ENCODE data around the gene DDX3X.
"Not testable (repeated sequence)": the region's sequence is repeated elsewhere in the genome, so short reads cannot be mapped to it uniquely, and the experiment has no call there.

The DDX3X gene

DNA sequence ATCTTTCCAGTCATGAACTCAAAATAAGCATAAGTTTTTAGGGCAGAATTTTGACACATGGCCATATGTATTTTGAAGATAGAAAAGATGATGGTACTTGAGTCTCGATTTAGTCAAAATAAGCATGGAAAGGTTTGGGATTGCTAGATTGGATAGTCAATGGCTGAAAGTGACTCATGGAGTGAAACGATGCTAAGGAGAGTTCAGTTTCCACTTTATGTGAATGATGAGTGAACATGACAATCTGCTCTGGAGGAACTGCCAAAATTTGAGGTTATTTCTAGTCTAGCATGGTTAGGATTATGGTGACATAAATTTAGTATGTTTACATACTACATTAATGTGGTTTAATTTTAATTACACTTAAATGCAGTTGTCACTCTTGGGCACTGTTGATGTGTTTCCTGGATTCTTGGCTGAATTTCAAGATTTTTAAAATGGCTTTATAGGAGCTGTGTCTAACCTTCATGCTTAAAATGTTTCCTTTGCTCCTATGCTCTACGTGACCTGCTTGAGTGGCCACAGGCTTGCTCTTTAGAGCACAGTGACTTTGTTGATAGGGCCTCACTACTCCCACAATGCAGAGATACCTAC, 17.1 kb downstream of the DDX3X start:
- no peak for DNase-seq (ENCODE audit: insufficient read length, low spot score)
- TF ChIP-seq TAF1 (IDR thresholded peaks at IDR 0.05; ENCODE audit: low read depth, low read length) (no peak), POLR2A (IDR thresholded peaks at IDR 0.05; ENCODE audit: low read depth, low read length) (peak; percentile 43; the same call in 1 of the 2 replicates), PAX5 (IDR thresholded peaks at IDR 0.05; ENCODE audit: insufficient read depth, low read length, severe bottlenecking) (no peak), POU2F2 (IDR thresholded peaks at IDR 0.05; ENCODE audit: low read depth, low read length) (no peak; the same call in 1 of the 2 replicates), POLR2AphosphoS5 (IDR thresholded peaks at IDR 0.05; ENCODE audit: low read depth, low read length) (peak; percentile 59), SPI1 (IDR thresholded peaks at IDR 0.05; ENCODE audit: low read depth, low read length) (no peak)
- FAIRE-seq = peak; percentile 72

DNA sequence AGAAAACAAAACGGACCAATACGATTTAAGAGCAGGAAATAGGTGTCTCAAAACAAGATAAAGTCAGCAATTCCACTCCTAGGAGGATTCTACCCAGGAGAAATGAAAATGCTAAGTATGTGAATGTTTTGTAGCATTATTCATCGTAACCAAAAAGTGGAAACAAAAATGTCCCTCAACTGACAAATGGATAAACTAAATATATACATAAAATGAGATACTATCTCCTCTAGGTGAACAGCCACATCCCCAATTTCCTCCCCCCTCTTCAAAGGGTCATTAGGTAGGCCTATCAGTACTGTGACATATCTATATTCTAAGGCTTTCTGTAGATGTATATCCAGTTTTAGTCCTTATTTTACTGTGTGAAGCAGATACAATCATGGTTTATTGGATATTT, 18.0 kb downstream of the DDX3X start:
- TF ChIP-seq SPI1 (IDR thresholded peaks at IDR 0.05; ENCODE audit: low read depth, low read length) (no peak), TAF1 (IDR thresholded peaks at IDR 0.05; ENCODE audit: low read depth, low read length) (no peak), POU2F2 (IDR thresholded peaks at IDR 0.05; ENCODE audit: low read depth, low read length) (no peak), PAX5 (IDR thresholded peaks at IDR 0.05; ENCODE audit: insufficient read depth, low read length, severe bottlenecking) (no peak), POLR2AphosphoS5 (IDR thresholded peaks at IDR 0.05; ENCODE audit: low read depth, low read length) (no peak), POLR2A (IDR thresholded peaks at IDR 0.05; ENCODE audit: low read depth, low read length) (no peak)
- DNase-seq (ENCODE audit: insufficient read length, low spot score) = no peak
- FAIRE-seq = no peak

DNA sequence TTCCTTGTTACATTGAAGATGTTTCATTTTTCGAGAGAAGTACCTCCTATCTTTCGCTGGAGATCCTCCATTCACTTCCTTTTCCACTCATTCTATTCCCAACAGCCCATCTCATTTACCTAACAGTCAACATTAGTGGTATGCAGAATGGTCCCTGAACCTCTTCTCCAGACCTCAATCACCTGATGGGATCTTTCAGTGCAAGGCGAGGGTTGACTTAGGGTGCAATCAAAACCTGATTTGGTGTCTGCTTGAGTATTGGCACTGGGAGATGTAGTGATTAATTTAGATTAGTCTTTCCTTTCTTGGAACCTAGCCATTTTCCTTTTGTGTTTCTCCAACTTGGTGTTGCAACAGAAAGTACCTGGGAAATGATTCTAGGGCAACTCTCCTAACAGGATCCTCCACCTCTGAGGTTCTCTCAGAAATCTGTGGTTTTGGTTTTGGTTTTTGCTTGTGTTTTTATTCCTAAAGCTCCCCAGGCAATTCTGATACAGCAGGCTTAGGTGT, 18.4 kb downstream of the DDX3X start:
- peak; percentile 52 for FAIRE-seq
- TF ChIP-seq PAX5 (IDR thresholded peaks at IDR 0.05; ENCODE audit: insufficient read depth, low read length, severe bottlenecking) = no peak
- no peak for TF ChIP-seq POU2F2 (IDR thresholded peaks at IDR 0.05; ENCODE audit: low read depth, low read length)
- no peak for TF ChIP-seq POLR2AphosphoS5 (IDR thresholded peaks at IDR 0.05; ENCODE audit: low read depth, low read length)
- TF ChIP-seq POLR2A (IDR thresholded peaks at IDR 0.05; ENCODE audit: low read depth, low read length) = no peak
- TF ChIP-seq TAF1 (IDR thresholded peaks at IDR 0.05; ENCODE audit: low read depth, low read length) = no peak
- TF ChIP-seq SPI1 (IDR thresholded peaks at IDR 0.05; ENCODE audit: low read depth, low read length) = no peak
- no peak for DNase-seq (ENCODE audit: insufficient read length, low spot score)

DNA sequence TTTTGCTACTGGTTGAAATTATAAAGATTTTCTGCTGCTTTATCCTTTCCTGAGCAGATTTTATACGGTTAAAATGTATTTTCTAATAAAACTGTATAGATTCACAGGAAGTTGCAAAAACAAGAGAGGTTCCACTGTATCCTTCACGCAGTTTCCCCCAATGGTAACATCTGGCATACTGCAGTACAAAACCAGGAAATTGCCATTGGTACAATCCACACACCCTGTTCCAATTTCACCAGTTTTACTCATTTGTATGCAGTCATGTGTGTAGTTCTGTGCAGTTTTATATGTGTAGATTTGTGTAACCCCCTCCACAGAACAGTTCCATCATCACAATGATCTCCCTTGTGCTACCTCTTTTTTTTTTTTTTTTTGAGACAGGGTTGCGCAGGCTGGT, 20.0 kb downstream of the DDX3X start:
- DNase-seq (ENCODE audit: insufficient read length, low spot score) (no peak), FAIRE-seq (no peak)
- TF ChIP-seq POLR2A (IDR thresholded peaks at IDR 0.05; ENCODE audit: low read depth, low read length) (no peak), POU2F2 (IDR thresholded peaks at IDR 0.05; ENCODE audit: low read depth, low read length) (no peak), POLR2AphosphoS5 (IDR thresholded peaks at IDR 0.05; ENCODE audit: low read depth, low read length) (no peak), TAF1 (IDR thresholded peaks at IDR 0.05; ENCODE audit: low read depth, low read length) (no peak), SPI1 (IDR thresholded peaks at IDR 0.05; ENCODE audit: low read depth, low read length) (no peak), PAX5 (IDR thresholded peaks at IDR 0.05; ENCODE audit: insufficient read depth, low read length, severe bottlenecking) (no peak)

DNA sequence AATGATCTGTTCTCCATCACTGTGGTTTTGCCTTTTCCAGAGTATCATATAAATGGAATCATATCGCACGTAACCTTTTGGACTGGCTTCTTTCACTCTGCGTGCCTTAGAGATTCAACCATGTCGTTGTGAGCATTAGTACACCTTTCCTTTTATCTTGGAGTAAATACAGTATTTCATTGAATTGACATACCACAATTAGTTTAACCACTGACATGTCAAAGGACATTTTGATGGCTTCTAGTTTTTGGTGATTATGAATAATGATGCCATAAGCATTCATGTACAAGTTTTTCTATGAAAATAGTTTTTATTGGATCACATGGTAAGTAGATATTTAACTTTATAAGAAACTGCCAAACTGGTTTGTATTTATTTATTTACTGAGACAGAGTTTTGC, 35.2 kb downstream of the DDX3X start:
- FAIRE-seq = no peak
- DNase-seq (ENCODE audit: insufficient read length, low spot score) = no peak
- TF ChIP-seq SPI1 (IDR thresholded peaks at IDR 0.05; ENCODE audit: low read depth, low read length) = no peak
- TF ChIP-seq POU2F2 (IDR thresholded peaks at IDR 0.05; ENCODE audit: low read depth, low read length) = no peak
- no peak for TF ChIP-seq PAX5 (IDR thresholded peaks at IDR 0.05; ENCODE audit: insufficient read depth, low read length, severe bottlenecking)
- TF ChIP-seq POLR2AphosphoS5 (IDR thresholded peaks at IDR 0.05; ENCODE audit: low read depth, low read length) = no peak
- no peak for TF ChIP-seq POLR2A (IDR thresholded peaks at IDR 0.05; ENCODE audit: low read depth, low read length)
- no peak for TF ChIP-seq TAF1 (IDR thresholded peaks at IDR 0.05; ENCODE audit: low read depth, low read length)

DNA sequence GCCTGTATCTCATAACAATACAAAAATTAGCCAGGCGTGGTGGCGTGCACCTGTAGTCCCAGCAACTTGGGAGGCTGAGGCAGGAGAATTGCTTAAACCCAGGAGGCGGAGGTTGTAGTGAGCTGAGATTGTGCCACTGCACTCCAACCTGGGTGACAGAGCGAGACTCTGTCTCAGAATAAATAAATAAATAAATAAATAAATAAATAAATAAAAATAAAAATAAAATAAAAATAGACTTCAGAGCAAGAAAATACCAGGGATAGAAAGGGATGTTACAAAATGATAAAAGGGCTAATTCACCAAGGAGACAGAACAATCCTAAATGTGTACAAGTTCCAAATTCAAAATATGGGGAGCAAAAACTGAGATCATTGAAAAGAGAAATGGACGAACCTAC, 37.6 kb downstream of the DDX3X start:
- not testable (repeated sequence) for FAIRE-seq; DNase-seq (ENCODE audit: insufficient read length, low spot score)

DNA sequence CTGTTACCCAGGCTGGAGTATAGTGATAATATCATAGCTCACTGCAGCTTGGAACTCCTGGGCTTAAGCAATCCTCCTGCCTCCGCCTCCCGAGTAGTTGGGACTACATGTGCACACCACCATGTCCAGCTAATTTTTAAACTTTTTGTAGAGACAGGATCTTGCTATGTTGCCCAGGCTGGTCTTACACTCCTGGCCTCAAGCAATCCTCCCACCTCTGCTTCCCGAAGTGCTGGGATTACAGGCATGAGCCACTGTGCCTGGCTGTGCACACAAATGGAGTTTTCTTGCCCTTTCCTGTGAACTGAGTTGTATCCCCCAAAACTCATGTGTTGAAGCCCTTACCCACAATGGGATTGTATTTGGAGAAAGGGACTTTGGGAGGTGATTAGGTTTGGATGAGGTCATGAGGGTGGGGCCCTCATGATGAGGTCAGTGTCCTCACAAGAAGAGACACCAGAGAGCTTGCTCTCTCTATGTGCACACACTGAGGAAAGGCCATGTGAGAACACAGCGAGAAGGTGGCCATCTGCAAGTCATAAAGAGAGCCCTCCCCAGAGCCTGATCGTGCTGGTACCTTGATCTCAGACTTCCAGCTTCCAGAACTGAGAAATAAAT, 40.1 kb downstream of the DDX3X start:
- no peak for DNase-seq (ENCODE audit: insufficient read length, low spot score)
- FAIRE-seq = no peak

DNA sequence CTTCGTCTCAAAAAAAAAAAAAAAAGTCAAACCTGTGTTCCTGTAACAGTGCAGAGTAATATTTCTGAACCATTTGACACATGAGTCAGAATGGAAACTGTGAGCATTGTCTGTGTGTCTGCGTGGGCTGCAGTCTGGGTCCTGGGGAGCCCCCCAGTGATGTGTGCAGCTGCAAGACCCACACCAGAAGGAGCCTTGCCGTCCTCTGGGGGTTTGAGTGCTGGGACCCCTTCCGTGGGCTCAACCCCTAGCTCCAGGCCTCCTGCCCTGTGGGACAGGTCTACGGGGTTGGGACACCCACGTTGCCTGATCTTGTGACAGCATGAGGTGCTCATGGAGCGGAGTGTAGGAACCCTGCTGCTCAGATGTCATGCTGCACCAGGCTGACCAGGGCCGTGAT, 43.7 kb downstream of the DDX3X start:
- TF ChIP-seq POU2F2 (IDR thresholded peaks at IDR 0.05; ENCODE audit: low read depth, low read length) (no peak), POLR2AphosphoS5 (IDR thresholded peaks at IDR 0.05; ENCODE audit: low read depth, low read length) (no peak), TAF1 (IDR thresholded peaks at IDR 0.05; ENCODE audit: low read depth, low read length) (no peak), POLR2A (IDR thresholded peaks at IDR 0.05; ENCODE audit: low read depth, low read length) (no peak), SPI1 (IDR thresholded peaks at IDR 0.05; ENCODE audit: low read depth, low read length) (no peak), PAX5 (IDR thresholded peaks at IDR 0.05; ENCODE audit: insufficient read depth, low read length, severe bottlenecking) (no peak)
- FAIRE-seq (no peak), DNase-seq (ENCODE audit: insufficient read length, low spot score) (no peak)

More for the DNA sequence above, 40.1 kb downstream of the DDX3X start:
- no peak for TF ChIP-seq SPI1 (IDR thresholded peaks at IDR 0.05; ENCODE audit: low read depth, low read length)
- TF ChIP-seq TAF1 (IDR thresholded peaks at IDR 0.05; ENCODE audit: low read depth, low read length) = no peak
- TF ChIP-seq POLR2AphosphoS5 (IDR thresholded peaks at IDR 0.05; ENCODE audit: low read depth, low read length) = no peak

DNA sequence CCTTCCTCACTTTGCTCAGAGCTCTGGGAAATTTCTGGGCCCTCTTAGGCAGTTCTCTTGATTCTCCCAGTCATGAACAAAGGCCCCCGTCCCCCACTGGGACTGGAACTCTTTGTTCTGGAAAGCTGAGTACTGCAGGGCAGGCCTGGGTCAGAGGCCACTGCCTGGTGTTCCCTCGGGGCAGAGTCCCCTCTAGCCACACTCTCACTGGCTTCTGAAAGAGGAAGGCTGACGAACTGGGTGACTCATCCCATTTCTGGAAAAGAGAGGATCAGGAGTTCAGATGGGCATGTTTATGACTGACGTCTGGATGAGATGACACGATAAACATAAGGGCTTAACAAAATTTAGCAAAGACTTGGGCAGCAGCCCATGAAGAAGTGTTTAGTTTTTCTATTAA, 47.7 kb downstream of the DDX3X start:
- FAIRE-seq (no peak), DNase-seq (ENCODE audit: insufficient read length, low spot score) (no peak)
- no peak for TF ChIP-seq POLR2AphosphoS5 (IDR thresholded peaks at IDR 0.05; ENCODE audit: low read depth, low read length)

Measured in GM12891 (cell line).